ENCODE measurements around the gene TMEM170B.

The TMEM170B gene

DNA sequence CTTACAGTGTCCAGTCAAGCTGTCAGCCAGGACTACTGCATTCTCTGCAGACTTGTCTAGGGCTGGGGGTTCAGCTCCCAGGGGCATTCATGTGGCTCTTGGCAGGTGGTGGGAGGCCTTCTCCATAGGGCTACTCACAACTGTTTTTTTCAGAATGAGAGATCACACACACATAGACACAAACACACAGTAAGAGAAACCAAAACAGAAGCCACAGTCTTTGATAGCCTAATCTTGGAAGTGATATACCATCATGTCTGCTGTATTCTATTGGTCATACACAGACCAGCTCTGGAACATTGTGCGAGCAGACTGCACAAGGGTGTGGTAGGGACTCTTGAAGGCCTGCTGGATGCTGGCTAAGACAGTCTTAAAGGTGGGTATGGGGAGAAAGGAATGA is 13.5 kb downstream of the TMEM170B start:
- no peaks in the 10 kb centered on the region for H3K9me2 ChIP-seq (replicated peaks; ENCODE audit: control insufficient read depth, low read length)
- no peaks in the 10 kb centered on the region for H3F3A ChIP-seq (ENCODE audit: control insufficient read depth, insufficient read depth)
- no peak overlapping the region for H3K4me3 ChIP-seq (ENCODE audit: low read length)
- no peaks in the 10 kb centered on the region for H3K36me3 ChIP-seq (ENCODE audit: control insufficient read depth, low read length)
- peaks cover 21% of the 10 kb centered on the region for H3K79me2 ChIP-seq (ENCODE audit: control insufficient read depth, low read length)
- H4K20me1 ChIP-seq (ENCODE audit: control insufficient read depth, insufficient read depth, low read depth, low read length), result no peaks in the 10 kb centered on the region
- H3K4me1 ChIP-seq (ENCODE audit: control insufficient read depth, low read length), result peaks cover 10% of the 10 kb centered on the region
- H3K4me2 ChIP-seq (ENCODE audit: low read length), result no peak overlapping the region
- H3K27ac ChIP-seq (ENCODE audit: low read depth, low read length), result no peak overlapping the region
- H3K27me3 ChIP-seq (ENCODE audit: control insufficient read depth, low read length), result no peaks in the 10 kb centered on the region
- H3K9me3 ChIP-seq (ENCODE audit: control insufficient read depth, insufficient read depth, low read length), result no peaks in the 10 kb centered on the region
- TF ChIP-seq EZH2phosphoT487 (IDR thresholded peaks at IDR 0.05; ENCODE audit: borderline replicate concordance, low read length), result no peak
- TF ChIP-seq CTCF (IDR thresholded peaks at IDR 0.05; ENCODE audit: low read depth, low read length, poor library complexity, severe bottlenecking), result no peak

DNA sequence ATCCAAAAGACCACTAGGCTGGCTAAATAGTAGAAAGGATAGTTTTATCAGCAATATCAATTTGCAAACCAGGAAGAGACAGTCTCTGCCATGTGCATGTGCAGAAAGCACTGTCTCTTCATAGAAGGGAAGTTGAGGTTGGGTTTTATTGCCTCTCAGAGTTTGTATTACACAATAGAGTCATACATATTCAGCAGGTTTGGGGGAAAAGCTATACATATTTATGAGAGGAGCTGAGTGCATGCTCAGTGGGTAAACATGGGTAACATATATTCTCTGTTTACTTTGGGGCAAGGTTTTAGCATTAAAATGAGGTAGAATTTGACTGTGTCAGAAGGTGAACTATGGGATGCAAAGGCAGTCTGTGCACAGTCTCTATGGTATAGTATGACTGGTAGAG is 14.9 kb downstream of the TMEM170B start:
- no peaks in the 10 kb centered on the region for H3K9me3 ChIP-seq (ENCODE audit: control insufficient read depth, insufficient read depth, low read length)
- no peak for TF ChIP-seq CTCF (IDR thresholded peaks at IDR 0.05; ENCODE audit: low read depth, low read length, poor library complexity, severe bottlenecking)
- TF ChIP-seq EZH2phosphoT487 (IDR thresholded peaks at IDR 0.05; ENCODE audit: borderline replicate concordance, low read length), result no peak
- no peak overlapping the region for H3K4me2 ChIP-seq (ENCODE audit: low read length)
- no peaks in the 10 kb centered on the region for H4K20me1 ChIP-seq (ENCODE audit: control insufficient read depth, insufficient read depth, low read depth, low read length)
- H3K27ac ChIP-seq (ENCODE audit: low read depth, low read length), result no peak overlapping the region
- H3K36me3 ChIP-seq (ENCODE audit: control insufficient read depth, low read length), result no peaks in the 10 kb centered on the region
- H3K4me1 ChIP-seq (ENCODE audit: control insufficient read depth, low read length), result peaks cover 10% of the 10 kb centered on the region
- no peaks in the 10 kb centered on the region for H3K9me2 ChIP-seq (replicated peaks; ENCODE audit: control insufficient read depth, low read length)
- peaks cover 31% of the 10 kb centered on the region for H3K79me2 ChIP-seq (ENCODE audit: control insufficient read depth, low read length)
- H3K4me3 ChIP-seq (ENCODE audit: low read length), result no peak overlapping the region
- no peaks in the 10 kb centered on the region for H3F3A ChIP-seq (ENCODE audit: control insufficient read depth, insufficient read depth)
- H3K27me3 ChIP-seq (ENCODE audit: control insufficient read depth, low read length), result no peaks in the 10 kb centered on the region

GRCh38 chr6:11553824-11554223 is 16.3 kb downstream of the TMEM170B start:
- TF ChIP-seq CTCF (IDR thresholded peaks at IDR 0.05; ENCODE audit: low read depth, low read length, poor library complexity, severe bottlenecking) (no peak), EZH2phosphoT487 (IDR thresholded peaks at IDR 0.05; ENCODE audit: borderline replicate concordance, low read length) (no peak)
- H3F3A ChIP-seq (ENCODE audit: control insufficient read depth, insufficient read depth), result no peaks in the 10 kb centered on the region
- H3K4me2 ChIP-seq (ENCODE audit: low read length), result no peak overlapping the region
- H3K4me1 ChIP-seq (ENCODE audit: control insufficient read depth, low read length), result peaks cover 10% of the 10 kb centered on the region
- no peak overlapping the region for H3K27ac ChIP-seq (ENCODE audit: low read depth, low read length)
- H3K36me3 ChIP-seq (ENCODE audit: control insufficient read depth, low read length), result no peaks in the 10 kb centered on the region
- H3K9me3 ChIP-seq (ENCODE audit: control insufficient read depth, insufficient read depth, low read length), result no peaks in the 10 kb centered on the region
- H3K9me2 ChIP-seq (replicated peaks; ENCODE audit: control insufficient read depth, low read length), result no peaks in the 10 kb centered on the region
- H3K79me2 ChIP-seq (ENCODE audit: control insufficient read depth, low read length), result peaks cover 31% of the 10 kb centered on the region
- H3K27me3 ChIP-seq (ENCODE audit: control insufficient read depth, low read length), result no peaks in the 10 kb centered on the region
- no peak overlapping the region for H3K4me3 ChIP-seq (ENCODE audit: low read length)
- H4K20me1 ChIP-seq (ENCODE audit: control insufficient read depth, insufficient read depth, low read depth, low read length), result no peaks in the 10 kb centered on the region

- Histone ChIP-seq H3F3A (ENCODE audit: control insufficient read depth, insufficient read depth) (no peaks in the 10 kb centered on the region), H3K4me2 (ENCODE audit: low read length) (no peak overlapping the region), H3K9me2 (replicated peaks; ENCODE audit: control insufficient read depth, low read length) (no peaks in the 10 kb centered on the region), H3K4me1 (ENCODE audit: control insufficient read depth, low read length) (peaks cover 10% of the 10 kb centered on the region), H3K27me3 (ENCODE audit: control insufficient read depth, low read length) (no peaks in the 10 kb centered on the region), H3K36me3 (ENCODE audit: control insufficient read depth, low read length) (no peaks in the 10 kb centered on the region), H3K27ac (ENCODE audit: low read depth, low read length) (no peak overlapping the region), H4K20me1 (ENCODE audit: control insufficient read depth, insufficient read depth, low read depth, low read length) (no peaks in the 10 kb centered on the region), H3K4me3 (ENCODE audit: low read length) (no peak overlapping the region), H3K9me3 (ENCODE audit: control insufficient read depth, insufficient read depth, low read length) (no peaks in the 10 kb centered on the region), H3K79me2 (ENCODE audit: control insufficient read depth, low read length) (peaks cover 34% of the 10 kb centered on the region)
- no peak for TF ChIP-seq EZH2phosphoT487 (IDR thresholded peaks at IDR 0.05; ENCODE audit: borderline replicate concordance, low read length)
Observed at GRCh38 chr6:11556309-11556708, 18.8 kb downstream of the TMEM170B start.

Measured in DOHH2 (cell line).